Measurements from ENCODE around the gene DENND10. TPM values are rescaled to one million over a fixed set of nuclear protein-coding genes. Genes with fewer than 3 reads are reported as not detected.

DENND10 gene
- total and polyA plus RNA-seq, 2 donors (not counting 3 experiments of a cell fraction or from before 2014, with no cell fraction given): 39.1 to 50.1 TPM

GRCh38 chr10:119104654-119105015 lies 722 bp downstream of the DENND10 start:
- CTCF ChIA-PET: interaction anchor here (0.6 to 1.2 kb wide), 3 partner anchors 11 to 438 kb away, joined by 3 to 4 read pairs (median 3); partner anchors contain the start of gene RGS10
- Histone ChIP-seq H3K9me3 (replicated peaks; ENCODE audit: control insufficient read depth, insufficient read depth, low read length) (no peaks in the 10 kb centered on the region), H3K4me3 (replicated peaks in 1 of 3; ENCODE audit: insufficient read depth in 1 of 3, low read depth in 1 of 3, low read length in 3 of 3) (peak overlapping the region; percentile 6 to 72 (median 24)), H3K79me2 (ENCODE audit: control insufficient read depth, insufficient read depth, low read length) (peaks cover 16% of the 10 kb centered on the region), H3K27ac (ENCODE audit: insufficient read depth, low read depth, low read length) (no peak overlapping the region), H4K20me1 (replicated peaks; ENCODE audit: control insufficient read depth, extremely low read depth, insufficient read depth, low read length) (no peaks in the 10 kb centered on the region), H3K9ac (replicated peaks; ENCODE audit: extremely low read depth, insufficient read depth, low read length) (peak overlapping the region; percentile 1), H3K4me1 (ENCODE audit: control insufficient read depth, extremely low read depth, insufficient read depth, low read length) (peaks cover 22% of the 10 kb centered on the region), H3K4me2 (ENCODE audit: insufficient read depth, low read length) (peak overlapping the region; percentile 39), H3K9me1 (replicated peaks; ENCODE audit: control insufficient read depth, extremely low read depth, insufficient read depth, low read length) (no peaks in the 10 kb centered on the region), H3K27me3 (ENCODE audit: control insufficient read depth in 2 of 2, insufficient read depth in 2 of 2, low read length in 2 of 2) (no peaks in the 10 kb centered on the region), H3K36me3 (ENCODE audit: control insufficient read depth in 2 of 2, extremely low read depth in 1 of 2, insufficient read depth in 2 of 2, low read length in 2 of 2) (no peaks in the 10 kb centered on the region), H2AFZ (ENCODE audit: low read depth, low read length) (no peak overlapping the region)
- dilution Hi-C loops (cut with MboI; ENCODE audit: extremely low pct_ligation_motif_present, low sequenced_read_pairs) (no loop called here), intact Hi-C loops (cut with micrococcal nuclease) (loop anchor here (1.0 to 10.0 kb wide), 4 partner anchors 24 to 550 kb away; partner anchors contain the start of genes BAG3, EIF3A, NANOS1 and SFXN4)
- BruUV-seq (replicated peaks): no TSS peak
- FAIRE-seq (peak; percentile 70), DNase-seq (ENCODE audit: low read depth, low spot score) (peak; percentile 50)
- no peak for TF ChIP-seq GATA2 (IDR thresholded peaks at IDR 0.05; ENCODE audit: insufficient read depth, insufficient read length, low read depth, low read length)
- TF ChIP-seq, protein P1, sequence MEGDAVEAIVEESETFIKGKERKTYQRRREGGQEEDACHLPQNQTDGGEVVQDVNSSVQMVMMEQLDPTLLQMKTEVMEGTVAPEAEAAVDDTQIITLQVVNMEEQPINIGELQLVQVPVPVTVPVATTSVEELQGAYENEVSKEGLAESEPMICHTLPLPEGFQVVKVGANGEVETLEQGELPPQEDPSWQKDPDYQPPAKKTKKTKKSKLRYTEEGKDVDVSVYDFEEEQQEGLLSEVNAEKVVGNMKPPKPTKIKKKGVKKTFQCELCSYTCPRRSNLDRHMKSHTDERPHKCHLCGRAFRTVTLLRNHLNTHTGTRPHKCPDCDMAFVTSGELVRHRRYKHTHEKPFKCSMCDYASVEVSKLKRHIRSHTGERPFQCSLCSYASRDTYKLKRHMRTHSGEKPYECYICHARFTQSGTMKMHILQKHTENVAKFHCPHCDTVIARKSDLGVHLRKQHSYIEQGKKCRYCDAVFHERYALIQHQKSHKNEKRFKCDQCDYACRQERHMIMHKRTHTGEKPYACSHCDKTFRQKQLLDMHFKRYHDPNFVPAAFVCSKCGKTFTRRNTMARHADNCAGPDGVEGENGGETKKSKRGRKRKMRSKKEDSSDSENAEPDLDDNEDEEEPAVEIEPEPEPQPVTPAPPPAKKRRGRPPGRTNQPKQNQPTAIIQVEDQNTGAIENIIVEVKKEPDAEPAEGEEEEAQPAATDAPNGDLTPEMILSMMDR (IDR thresholded peaks at IDR 0.05; ENCODE audit: extremely low read depth in 1 of 2, insufficient read depth in 1 of 2, low read depth in 1 of 2, low read length in 2 of 2): no peak
- POLR2A ChIA-PET: interaction anchor here (0.6 to 1.2 kb wide), 3 partner anchors 29 to 768 kb away, joined by 3 to 5 read pairs (median 4); partner anchors contain the start of gene MCMBP

GRCh38 chr10:119105155-119105554 lies 1.2 kb downstream of the DENND10 start:
- FAIRE-seq (no peak), DNase-seq (ENCODE audit: low read depth, low spot score) (no peak)
- no peaks in the 10 kb centered on the region for H4K20me1 ChIP-seq (replicated peaks; ENCODE audit: control insufficient read depth, extremely low read depth, insufficient read depth, low read length)
- H3K4me1 ChIP-seq (ENCODE audit: control insufficient read depth, extremely low read depth, insufficient read depth, low read length): peaks cover 22% of the 10 kb centered on the region
- H3K9ac ChIP-seq (replicated peaks; ENCODE audit: extremely low read depth, insufficient read depth, low read length): no peak overlapping the region
- no peaks in the 10 kb centered on the region for H3K36me3 ChIP-seq (ENCODE audit: control insufficient read depth in 2 of 2, extremely low read depth in 1 of 2, insufficient read depth in 2 of 2, low read length in 2 of 2)
- H2AFZ ChIP-seq (ENCODE audit: low read depth, low read length): no peak overlapping the region
- H3K79me2 ChIP-seq (ENCODE audit: control insufficient read depth, insufficient read depth, low read length): peaks cover 16% of the 10 kb centered on the region
- dilution Hi-C loops (cut with MboI; ENCODE audit: extremely low pct_ligation_motif_present, low sequenced_read_pairs) (no loop called here), intact Hi-C loops (cut with micrococcal nuclease) (loop anchor here (10.0 kb wide), 1 partner anchor 550 kb away; the partner anchor contains the start of gene BAG3)
- peak overlapping the region in 2 of 3 experiments; percentile 24 to 72 for H3K4me3 ChIP-seq (replicated peaks in 1 of 3; ENCODE audit: insufficient read depth in 1 of 3, low read depth in 1 of 3, low read length in 3 of 3)
- no peak overlapping the region for H3K27ac ChIP-seq (ENCODE audit: insufficient read depth, low read depth, low read length)
- TSS peak; percentile 39 for BruUV-seq (replicated peaks)
- no peaks in the 10 kb centered on the region for H3K27me3 ChIP-seq (ENCODE audit: control insufficient read depth in 2 of 2, insufficient read depth in 2 of 2, low read length in 2 of 2)
- ChIA-PET POLR2A (interaction anchor here (0.6 to 1.2 kb wide), 3 partner anchors 29 to 768 kb away, joined by 3 to 5 read pairs (median 4); partner anchors contain the start of gene MCMBP), CTCF (interaction anchor here (1.2 kb wide), 1 partner anchor 11 kb away, joined by 3 read pairs; no protein-coding TSS in a partner anchor)
- H3K4me2 ChIP-seq (ENCODE audit: insufficient read depth, low read length): peak overlapping the region; percentile 39
- H3K9me1 ChIP-seq (replicated peaks; ENCODE audit: control insufficient read depth, extremely low read depth, insufficient read depth, low read length): no peaks in the 10 kb centered on the region
- no peaks in the 10 kb centered on the region for H3K9me3 ChIP-seq (replicated peaks; ENCODE audit: control insufficient read depth, insufficient read depth, low read length)
- no peak for TF ChIP-seq POLR2A (IDR thresholded peaks at IDR 0.05; ENCODE audit: low read depth, low read length)
- no peak for TF ChIP-seq FOS (IDR thresholded peaks at IDR 0.05; ENCODE audit: borderline replicate concordance, insufficient read depth, low read length)
- no peak for TF ChIP-seq MYC (IDR thresholded peaks at IDR 0.05; ENCODE audit: low read depth, low read length)
- TF ChIP-seq JUN (IDR thresholded peaks at IDR 0.05; ENCODE audit: borderline replicate concordance, insufficient read depth, insufficient read length, low read depth): no peak
- TF ChIP-seq, protein P1 (IDR thresholded peaks at IDR 0.05; ENCODE audit: extremely low read depth in 1 of 2, insufficient read depth in 1 of 2, low read depth in 1 of 2, low read length in 2 of 2): no peak
- TF ChIP-seq EZH2 (IDR thresholded peaks at IDR 0.05; ENCODE audit: borderline replicate concordance, low read depth, low read length, severe bottlenecking): no peak
- TF ChIP-seq MAX (IDR thresholded peaks at IDR 0.05; ENCODE audit: insufficient read depth, insufficient read length): no peak
- TF ChIP-seq POLR2AphosphoS5 (IDR thresholded peaks at IDR 0.05; ENCODE audit: insufficient read depth, low read depth, low read length): no peak
- TF ChIP-seq GATA2 (IDR thresholded peaks at IDR 0.05; ENCODE audit: insufficient read depth, insufficient read length, low read depth, low read length): no peak
